K562 (cell line): Measurements from ENCODE around the gene INPP5K. TPM values are rescaled to one million over a fixed set of nuclear protein-coding genes. Genes with fewer than 3 reads are reported as not detected.
"Not testable (repeated sequence)": the region's sequence is repeated elsewhere in the genome, so short reads cannot be mapped to it uniquely, and the experiment has no call there.

Source experiments
- ATAC-seq: fragments of 200-7000 bp; cut with Tn5 transposase; 3 replicates; pipeline ENCODE4 v1.9.1; 2020; ENCODE audit warnings: moderate library complexity
- BruUV-seq: library from RNA; stranded (reverse); fragments of 400-500 nt; replicated peaks from 2 replicates; lab custom pipeline; 2021; lab: Mats Ljungman, UMichigan
- CTCF ChIA-PET: fragments of 300-600 bp; formaldehyde crosslinking; extraction: SDS; loops from one replicate; lab custom pipeline; 2021; ENCODE audit warnings: low intra/inter-chr PET ratio; lab: Yijun Ruan, JAX
- POLR2A ChIA-PET: fragments of 300-600, 350-650 bp; sonication (Branson Sonifier 250); formaldehyde crosslinking; extraction: SDS; loops from one replicate; lab custom pipeline; 2021; ENCODE audit warnings: antibody characterized with exemption, inconsistent platforms; lab: Yijun Ruan, JAX
- DNase-seq, 4 experiments: peaks; one replicate each; pipeline versions ENCODE4 v3.0.0 to v3.0.0-alpha.2; 2011 to 2018; ENCODE audit warnings: low spot score in 3 of 4, mixed read lengths in 3 of 4; ENCODE audit errors: extremely low read depth in 1 of 4
- FAIRE-seq: peaks from 2 replicates; lab custom pipeline; 2011; peaks lifted over from hg19 to GRCh38; lab: Jason Lieb, UNC
- H2AFZ ChIP-seq: 2 replicates; pipeline ENCODE4 v1.6.0; 2011; ENCODE audit warnings: low read depth, low read length, control low read depth, inconsistent platforms
- H3K27ac ChIP-seq: fragments of 200-600 bp; 3 replicates; pipeline ENCODE4 v1.8.0; 2011; ENCODE audit warnings: low read depth, mild to moderate bottlenecking, control low read depth, inconsistent platforms, low read length, moderate library complexity, mixed read lengths; ENCODE audit errors: extremely low read depth
- H3K27me3 ChIP-seq, 2 experiments: fragments of 300-600 bp in 1 of 2; 2 replicates in 1 of 2; 3 replicates in 1 of 2; pipeline versions ENCODE4 v1.6.0 to v1.8.0; 2011; ENCODE audit warnings: inconsistent platforms in 2 of 2, low read length in 2 of 2, mild to moderate bottlenecking in 1 of 2, mixed read lengths in 1 of 2, moderate library complexity in 1 of 2; ENCODE audit not compliant: control insufficient read depth in 2 of 2, insufficient read depth in 2 of 2
- H3K36me3 ChIP-seq: fragments of 300-600 bp; 3 replicates; pipeline ENCODE4 v1.8.0; 2011; ENCODE audit warnings: mild to moderate bottlenecking, low read length, inconsistent platforms; ENCODE audit not compliant: control insufficient read depth, insufficient read depth
- H3K4me1 ChIP-seq, 2 experiments: fragments of 200-600 bp in 1 of 2; replicated peaks in 1 of 2; 2 replicates in 1 of 2; 3 replicates in 1 of 2; pipeline versions ENCODE4 v1.5.1 to v1.8.0; 2011; ENCODE audit warnings: inconsistent platforms in 2 of 2, low read length in 2 of 2, mild to moderate bottlenecking in 1 of 2, mixed read lengths in 1 of 2, moderate library complexity in 1 of 2; ENCODE audit not compliant: control insufficient read depth in 2 of 2, insufficient read depth in 2 of 2
- H3K4me2 ChIP-seq: 2 replicates; pipeline ENCODE4 v1.6.1; 2011; ENCODE audit warnings: low read length, control low read depth, inconsistent platforms, mixed read lengths; ENCODE audit not compliant: insufficient read depth
- H3K4me3 ChIP-seq: fragments of 200-600 bp; sonication (generic), shearing (Covaris generic); 2 replicates; pipeline ENCODE4 v1.5.1; 2016; ENCODE audit warnings: control low read depth, inconsistent platforms
- H3K79me2 ChIP-seq: fragments of 200-600 bp; 3 replicates; pipeline ENCODE4 v1.8.0; 2011; ENCODE audit warnings: low read length, inconsistent platforms; ENCODE audit not compliant: control insufficient read depth, insufficient read depth
- H3K9ac ChIP-seq, 2 experiments: 2 replicates each; pipeline versions ENCODE4 v1.6.0 to v1.6.1; 2011; ENCODE audit warnings: low read depth in 2 of 2, low read length in 2 of 2, control low read depth in 1 of 2, inconsistent platforms in 1 of 2, mild to moderate bottlenecking in 1 of 2, mixed read lengths in 1 of 2; ENCODE audit not compliant: insufficient read depth in 1 of 2
- H3K9me1 ChIP-seq: one replicate; pipeline ENCODE4 v1.6.0; 2011; ENCODE audit warnings: inconsistent platforms, mild to moderate bottlenecking, low read length, moderate library complexity; ENCODE audit not compliant: control insufficient read depth, insufficient read depth
- H3K9me3 ChIP-seq: replicated peaks from 2 replicates; pipeline ENCODE4 v1.5.1; 2011; ENCODE audit warnings: low read depth, low read length, inconsistent platforms; ENCODE audit not compliant: control insufficient read depth, insufficient read depth
- H4K20me1 ChIP-seq: replicated peaks from 2 replicates; pipeline ENCODE4 v1.6.1; 2011; ENCODE audit warnings: low read length, inconsistent platforms, mixed read lengths; ENCODE audit not compliant: control insufficient read depth, insufficient read depth
- HINFP ChIP-seq: fragments of 450-650 bp; conservative IDR thresholded peaks from 2 replicates; pipeline ENCODE4 v1.6.1; 2016; ENCODE audit warnings: missing genetic modification characterization, low read depth, mild to moderate bottlenecking, control low read depth, missing compliant biosample characterization
- KDM1A ChIP-seq, 2 experiments: fragments of 450-650 bp; IDR thresholded peaks; 2 replicates each; pipeline ENCODE4 v1.6.1; 2016; ENCODE audit warnings: mild to moderate bottlenecking in 2 of 2
- PHB ChIP-seq: fragments of 250-450 bp; sonication (Bioruptor Pico); IDR thresholded peaks from 2 replicates; pipeline ENCODE4 v1.5.0; 2021
- SP1 ChIP-seq: sonication (generic); formaldehyde crosslinking; IDR thresholded peaks from 2 replicates; pipeline ENCODE4 v1.8.1; 2022; ENCODE audit warnings: mild to moderate bottlenecking, missing genetic modification reagents
- ZBTB49 ChIP-seq: sonication (generic); formaldehyde crosslinking; IDR thresholded peaks from 2 replicates; pipeline ENCODE4 v1.8.0; 2022; ENCODE audit warnings: missing genetic modification reagents, mild to moderate bottlenecking, borderline replicate concordance
- ZNF398 ChIP-seq: fragments of 250-450 bp; sonication (Bioruptor Pico); IDR thresholded peaks from 2 replicates; pipeline ENCODE4 v1.8.0; 2021; ENCODE audit warnings: moderate library complexity, mild to moderate bottlenecking, inconsistent platforms
- ZNF764 ChIP-seq: fragments of 250-450 bp; sonication (Bioruptor Pico); IDR thresholded peaks from 2 replicates; pipeline ENCODE4 v1.4.0; 2020; ENCODE audit warnings: low read depth, mild to moderate bottlenecking, moderate library complexity
- WGBS: fragments of 100-300 bp; shearing (Covaris generic); methylation state at CpG from one replicate; pipeline ENCODE4 v1.1.6; 2016; ENCODE audit warnings: low coverage, mixed read lengths; ENCODE audit not compliant: insufficient coverage; ENCODE audit errors: missing lambda C conversion rate; 5-methylcytosine and 5-hydroxymethylcytosine counted together
- in situ Hi-C: fragments of 300-500 bp; cut with MboI; formaldehyde crosslinking; loops from 4 replicates; pipeline ENCODE4 v1.15.0; 2018; ENCODE audit warnings: inconsistent platforms, mixed read lengths
- intact Hi-C: fragments of 100-400 bp; cut with micrococcal nuclease; formaldehyde crosslinking; loops from 2 replicates; pipeline ENCODE4 v1.14.2; 2022
- polyA plus RNA-seq, 8 experiments: library from polyadenylated mRNA; depleted of rRNA in 4 of 8; stranded (reverse) in 5 of 8; unstranded in 3 of 8; fragments of >200 nt; fragmentation: Nextera tagmentation in 2 of 8; fragmentation: Illumina TruSeq in 1 of 8; extraction: Ambion mirVana in 2 of 8; extraction: Trizol in 1 of 8; gene quantifications; 2 replicates each; pipeline versions ENCODE4 v1.2.1 to v1.2.3, GENCODE V29; 2011 to 2014; ENCODE audit warnings: inconsistent platforms in 1 of 8, missing spikeins in 1 of 8
- total RNA-seq, 7 experiments: library from RNA; depleted of rRNA in 6 of 7; stranded (reverse); fragments of >200 nt in 6 of 7; fragmentation: Illumina TruSeq in 2 of 7; extraction: Trizol in 2 of 7; gene quantifications; 2 replicates each; pipeline versions ENCODE4 v1.2.1 to v1.2.3, GENCODE V29; 2011 to 2021; ENCODE audit warnings: low replicate concordance in 1 of 7

The INPP5K gene
- total and polyA plus RNA-seq, 9 of the 15 experiments (the other 6 are each of a cell fraction or from before 2014, with no cell fraction given), result 0.63 to 15.1 (median 10.1) TPM

GRCh38 chr17:1453694-1454093 is 62.7 kb downstream of the INPP5K start:
- peaks cover 32% of the 10 kb centered on the region; the same call in 2 of the 3 replicates for H3K36me3 ChIP-seq
- H4K20me1 ChIP-seq, result peaks cover 17% of the 10 kb centered on the region
- H3K9me1 ChIP-seq, H3K27me3 ChIP-seq, H3K9me3 ChIP-seq, FAIRE-seq, in situ Hi-C loops, H3K9ac ChIP-seq, H3K4me2 ChIP-seq, H3K4me3 ChIP-seq, H2AFZ ChIP-seq, DNase-seq, CTCF ChIA-PET, BruUV-seq, ATAC-seq, H3K27ac ChIP-seq: not testable (repeated sequence)
- TF ChIP-seq KDM1A (IDR thresholded peaks at IDR 0.05), result 0 out of 4 replicates have a peak, but pooled peaks of 1 of the 2 experiments have one; percentile 33
- peaks cover 72% of the 10 kb centered on the region for H3K79me2 ChIP-seq
- intact Hi-C loops, result loop anchor here (2.0 to 10.0 kb wide), 2 partner anchors 61 to 89 kb away; partner anchors contain the start of gene INPP5K
- H3K4me1 ChIP-seq, result peaks cover 13 to 20% of the 10 kb centered on the region in 2 experiments
- WGBS, result 85% methylated on average over 10 of the region's 11 CpGs
- POLR2A ChIA-PET, result interaction anchor here (0.7 to 1.1 kb wide), 3 partner anchors 8 to 62 kb away, joined by 3 read pairs; partner anchors contain the start of gene INPP5K

- Histone ChIP-seq H3K79me2 (peaks cover 80% of the 10 kb centered on the region), H3K27ac (no peak overlapping the region), H3K27me3 (no peaks in the 10 kb centered on the region), H3K4me3 (no peak overlapping the region), H4K20me1 (peaks cover 17% of the 10 kb centered on the region), H3K36me3 (peaks cover 36% of the 10 kb centered on the region; the same call in 2 of the 3 replicates), H3K4me2 (no peak overlapping the region), H3K9me3 (no peaks in the 10 kb centered on the region), H3K4me1 (peaks cover 13 to 20% of the 10 kb centered on the region in 2 experiments), H3K9ac (no peak overlapping the region), H2AFZ (no peak overlapping the region), H3K9me1 (no peaks in the 10 kb centered on the region)
- in situ Hi-C loops (no loop called here), intact Hi-C loops (loop anchor here (10.0 kb wide), 1 partner anchor 62 kb away; the partner anchor contains the start of gene INPP5K)
- BruUV-seq, result no TSS peak
- ATAC-seq, result no peak
- FAIRE-seq, result no peak
- WGBS, result 46% methylated on average over 3 of the region's 5 CpGs
- ChIA-PET POLR2A (interaction anchor here (1.1 kb wide), 1 partner anchor 34 kb away, joined by 3 read pairs; no protein-coding TSS in a partner anchor), CTCF (no interaction called here)
- no peak for DNase-seq
- no peak for TF ChIP-seq SP1 (CRISPR knock-in tag)
- no peak for TF ChIP-seq PHB (CRISPR knock-in tag)
- TF ChIP-seq HINFP (tag), result no peak
- TF ChIP-seq ZNF398 (CRISPR knock-in tag), result no peak
- TF ChIP-seq ZNF764 (CRISPR knock-in tag), result no peak
- TF ChIP-seq ZBTB49 (CRISPR knock-in tag), result no peak
These were observed 63.6 kb downstream of the INPP5K start for GRCh38 chr17:1452836-1453235.
